Mesenchymal stem cell (in vitro differentiated cells and primary cell): ENCODE measurements around the gene TUSC1.
"Not testable (repeated sequence)": the region's sequence is repeated elsewhere in the genome, so short reads cannot be mapped to it uniquely, and the experiment has no call there.

Source experiments
- DNase-seq: peaks from one replicate; pipeline ENCODE4 v3.0.0-alpha.2; 2013
- H2AFZ ChIP-seq: one replicate; pipeline ENCODE4 v1.6.1; 2013; ENCODE audit warnings: low read depth, mild to moderate bottlenecking, control low read depth, inconsistent platforms, low read length, moderate library complexity
- H2AK5ac ChIP-seq: 2 replicates; pipeline ENCODE4 v1.6.1; 2013; ENCODE audit warnings: low read length, moderate library complexity, mild to moderate bottlenecking, inconsistent platforms; ENCODE audit not compliant: severe bottlenecking
- H2BK120ac ChIP-seq: one replicate; pipeline ENCODE4 v1.6.1; 2013; ENCODE audit warnings: low read depth, mild to moderate bottlenecking, inconsistent platforms, low read length, moderate library complexity
- H2BK12ac ChIP-seq, 2 experiments: one replicate each; pipeline ENCODE4 v1.6.1; 2013; ENCODE audit warnings: inconsistent platforms in 2 of 2, low read length in 2 of 2, mild to moderate bottlenecking in 2 of 2, moderate library complexity in 2 of 2, control low read depth in 1 of 2
- H2BK15ac ChIP-seq: one replicate; pipeline ENCODE4 v1.6.1; 2013; ENCODE audit warnings: mild to moderate bottlenecking, low read depth, inconsistent platforms; ENCODE audit not compliant: poor library complexity, severe bottlenecking
- H2BK5ac ChIP-seq: 2 replicates; pipeline ENCODE4 v1.6.1; 2013; ENCODE audit warnings: low read depth, mild to moderate bottlenecking, low read length, control low read depth, inconsistent platforms; ENCODE audit not compliant: poor library complexity, severe bottlenecking
- H3K14ac ChIP-seq, 2 experiments: one replicate each; pipeline ENCODE4 v1.6.1; 2013; ENCODE audit warnings: inconsistent platforms in 2 of 2, low read length in 2 of 2, control low read depth in 1 of 2, mild to moderate bottlenecking in 1 of 2, moderate library complexity in 1 of 2
- H3K18ac ChIP-seq, 2 experiments: one replicate each; pipeline ENCODE4 v1.6.1; 2013; ENCODE audit warnings: inconsistent platforms in 2 of 2, low read length in 2 of 2, control low read depth in 1 of 2, low read depth in 1 of 2, mild to moderate bottlenecking in 1 of 2
- H3K23ac ChIP-seq, 2 experiments: one replicate each; pipeline ENCODE4 v1.6.1; 2013; ENCODE audit warnings: inconsistent platforms in 2 of 2, low read length in 2 of 2, mild to moderate bottlenecking in 2 of 2, moderate library complexity in 2 of 2, control low read depth in 1 of 2
- H3K27ac ChIP-seq: 2 replicates; pipeline ENCODE4 v1.5.1; 2013; ENCODE audit warnings: mild to moderate bottlenecking, moderate library complexity, low read length, control low read depth, inconsistent platforms; ENCODE audit not compliant: poor library complexity, severe bottlenecking
- H3K27me3 ChIP-seq, 2 experiments: 2 replicates each; pipeline versions ENCODE4 v1.6.1 to v1.7.0; 2013; ENCODE audit warnings: low read length in 2 of 2, mild to moderate bottlenecking in 2 of 2, moderate library complexity in 2 of 2, control low read depth in 1 of 2, inconsistent platforms in 1 of 2; ENCODE audit not compliant: control insufficient read depth in 1 of 2, insufficient read depth in 1 of 2
- H3K36me3 ChIP-seq, 2 experiments: 2 replicates each; pipeline versions ENCODE4 v1.6.1 to v1.7.0; 2013; ENCODE audit warnings: low read length in 2 of 2, control low read depth in 1 of 2, inconsistent platforms in 1 of 2, low read depth in 1 of 2, mild to moderate bottlenecking in 1 of 2; ENCODE audit not compliant: insufficient read depth in 2 of 2, control insufficient read depth in 1 of 2
- H3K4ac ChIP-seq, 2 experiments: one replicate each; pipeline ENCODE4 v1.6.1; 2013; ENCODE audit warnings: inconsistent platforms in 2 of 2, low read length in 2 of 2, mild to moderate bottlenecking in 2 of 2, moderate library complexity in 2 of 2, control low read depth in 1 of 2, low read depth in 1 of 2
- H3K4me1 ChIP-seq: 2 replicates; pipeline ENCODE4 v1.6.1; 2013; ENCODE audit warnings: low read depth, low read length, control low read depth; ENCODE audit not compliant: control insufficient read depth, insufficient read depth
- H3K4me2 ChIP-seq: 2 replicates; pipeline ENCODE4 v1.6.1; 2013; ENCODE audit warnings: low read length, mild to moderate bottlenecking, inconsistent platforms; ENCODE audit not compliant: poor library complexity, severe bottlenecking
- H3K4me3 ChIP-seq, 2 experiments: 2 replicates each; pipeline versions ENCODE4 v1.5.1 to v1.7.0; 2013; ENCODE audit warnings: low read length in 2 of 2, mild to moderate bottlenecking in 2 of 2, control low read depth in 1 of 2, low read depth in 1 of 2; ENCODE audit not compliant: insufficient read depth in 1 of 2
- H3K79me1 ChIP-seq: replicated peaks from 2 replicates; pipeline ENCODE4 v1.6.1; 2013; ENCODE audit warnings: mild to moderate bottlenecking, control low read depth, low read length, inconsistent platforms; ENCODE audit not compliant: poor library complexity, severe bottlenecking
- H3K9ac ChIP-seq: 2 replicates; pipeline ENCODE4 v1.7.0; 2013; ENCODE audit warnings: mild to moderate bottlenecking, low read length, moderate library complexity
- H3K9me3 ChIP-seq: 2 replicates; pipeline ENCODE4 v1.7.0; 2013; ENCODE audit warnings: mild to moderate bottlenecking, low read length; ENCODE audit not compliant: control insufficient read depth
- H4K8ac ChIP-seq: one replicate; pipeline ENCODE4 v1.6.1; 2013; ENCODE audit warnings: inconsistent platforms, mild to moderate bottlenecking, low read length, moderate library complexity
- H4K91ac ChIP-seq: one replicate; pipeline ENCODE4 v1.6.1; 2013; ENCODE audit warnings: mild to moderate bottlenecking, low read length, inconsistent platforms
- WGBS: methylation state at CpG from one replicate; pipeline ENCODE4 v1.1.7; 2013; ENCODE audit warnings: mixed read lengths; 5-methylcytosine and 5-hydroxymethylcytosine counted together

TUSC1 gene

GRCh38 chr9:25700899-25701298, 22.7 kb upstream of the TUSC1 start:
- not testable (repeated sequence) for H3K9ac ChIP-seq, H3K4me3 ChIP-seq, H2AFZ ChIP-seq, H3K4ac ChIP-seq, H3K27me3 ChIP-seq, H3K18ac ChIP-seq, H2AK5ac ChIP-seq, H3K14ac ChIP-seq, H4K8ac ChIP-seq, H3K4me1 ChIP-seq, H3K36me3 ChIP-seq, H2BK15ac ChIP-seq, H3K23ac ChIP-seq, H2BK120ac ChIP-seq, H2BK5ac ChIP-seq, H3K79me1 ChIP-seq, H2BK12ac ChIP-seq, H3K9me3 ChIP-seq, H3K4me2 ChIP-seq, H3K27ac ChIP-seq, H4K91ac ChIP-seq
- peak; percentile 23 for DNase-seq
- WGBS = 39% methylated on average over 2 of the region's 3 CpGs

GRCh38 chr9:25700430-25700829, 22.2 kb upstream of the TUSC1 start:
- no peak for DNase-seq
- no peak overlapping the region for H2BK12ac ChIP-seq
- no peaks in the 10 kb centered on the region for H3K36me3 ChIP-seq
- no peak overlapping the region for H3K27ac ChIP-seq
- H2BK5ac ChIP-seq = no peak overlapping the region
- H3K14ac ChIP-seq = no peak overlapping the region
- no peaks in the 10 kb centered on the region for H3K79me1 ChIP-seq
- H3K4me3 ChIP-seq = no peak overlapping the region
- no peaks in the 10 kb centered on the region for H3K27me3 ChIP-seq
- H2BK120ac ChIP-seq = no peak overlapping the region
- no peaks in the 10 kb centered on the region for H3K9me3 ChIP-seq
- no peak overlapping the region for H2AFZ ChIP-seq
- H3K18ac ChIP-seq = no peak overlapping the region
- H3K23ac ChIP-seq = no peak overlapping the region
- H3K4me1 ChIP-seq = no peaks in the 10 kb centered on the region
- no peak overlapping the region for H3K9ac ChIP-seq
- H2AK5ac ChIP-seq = no peak overlapping the region
- no peak overlapping the region for H3K4ac ChIP-seq
- H4K91ac ChIP-seq = no peak overlapping the region
- no peak overlapping the region for H4K8ac ChIP-seq
- no peak overlapping the region for H2BK15ac ChIP-seq
- no peak overlapping the region for H3K4me2 ChIP-seq

DNA sequence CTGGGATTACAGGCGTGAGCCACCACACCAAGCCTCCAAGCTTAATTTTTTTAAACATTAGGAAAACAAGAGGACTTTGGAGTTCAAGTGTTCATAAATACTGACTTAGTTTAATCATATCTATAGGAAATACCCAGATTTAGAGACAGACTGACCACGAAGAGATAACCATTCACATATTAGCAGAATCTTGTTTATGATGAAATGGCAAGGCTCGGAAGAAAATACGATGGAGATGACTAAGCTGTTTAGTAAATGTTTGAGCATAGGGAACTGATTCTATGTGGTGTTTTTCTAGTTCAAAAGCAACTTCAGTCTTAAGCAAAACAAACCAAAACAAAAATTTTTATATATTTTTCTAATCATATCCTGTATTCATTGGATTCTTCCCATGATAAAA, 13.5 kb upstream of the TUSC1 start:
- H3K18ac ChIP-seq = no peak overlapping the region
- H3K4me1 ChIP-seq = no peaks in the 10 kb centered on the region

DNA sequence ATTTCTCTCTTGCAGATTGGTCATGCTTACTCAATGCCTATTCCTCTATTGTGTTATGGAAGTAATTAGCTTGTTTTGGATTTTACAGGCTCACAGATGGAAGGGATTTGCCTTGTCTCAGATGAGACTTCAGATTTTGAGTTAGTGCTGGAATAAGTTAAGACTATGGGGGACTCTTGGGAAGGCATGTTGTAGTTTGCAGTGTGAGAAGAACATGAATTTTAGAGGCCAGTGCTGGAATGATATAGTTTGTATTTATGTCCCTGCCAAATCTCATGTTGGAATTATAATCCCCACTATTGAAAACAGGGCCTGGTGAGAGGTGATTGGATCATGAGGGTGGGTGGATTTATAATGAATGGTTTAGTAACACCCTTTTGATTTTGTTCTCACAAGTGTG, 6.1 kb upstream of the TUSC1 start:
- no peak overlapping the region for H2BK120ac ChIP-seq
- H3K23ac ChIP-seq = no peak overlapping the region
- H3K18ac ChIP-seq = no peak overlapping the region
- H2BK5ac ChIP-seq = no peak overlapping the region
- H3K9me3 ChIP-seq = peaks cover 10% of the 10 kb centered on the region
- no peak overlapping the region for H2AK5ac ChIP-seq
- no peak overlapping the region for H3K4me2 ChIP-seq
- no peak overlapping the region for H4K91ac ChIP-seq
- H2AFZ ChIP-seq = no peak overlapping the region
- H3K9ac ChIP-seq = no peak overlapping the region
- no peak overlapping the region for H3K4me3 ChIP-seq
- H3K27ac ChIP-seq = no peak overlapping the region
- H4K8ac ChIP-seq = no peak overlapping the region
- no peak overlapping the region for H2BK15ac ChIP-seq
- H3K27me3 ChIP-seq = no peaks in the 10 kb centered on the region
- no peak overlapping the region for H3K4ac ChIP-seq
- no peaks in the 10 kb centered on the region for H3K36me3 ChIP-seq
- no peak overlapping the region for H3K14ac ChIP-seq
- H3K79me1 ChIP-seq = no peaks in the 10 kb centered on the region
- H3K4me1 ChIP-seq = no peaks in the 10 kb centered on the region
- DNase-seq = no peak
- H2BK12ac ChIP-seq = no peak overlapping the region

More for the DNA sequence above, 13.5 kb upstream of the TUSC1 start:
- Histone ChIP-seq H3K27ac (no peak overlapping the region), H3K9me3 (no peaks in the 10 kb centered on the region), H2AFZ (no peak overlapping the region), H3K79me1 (no peaks in the 10 kb centered on the region), H4K91ac (no peak overlapping the region), H4K8ac (no peak overlapping the region), H3K9ac (no peak overlapping the region), H3K23ac (no peak overlapping the region), H3K4ac (no peak overlapping the region), H2BK120ac (no peak overlapping the region), H3K4me3 (no peak overlapping the region), H2BK15ac (no peak overlapping the region), H2BK12ac (no peak overlapping the region), H3K27me3 (no peaks in the 10 kb centered on the region), H3K14ac (no peak overlapping the region), H2AK5ac (no peak overlapping the region), H2BK5ac (no peak overlapping the region), H3K36me3 (no peaks in the 10 kb centered on the region), H3K4me2 (no peak overlapping the region)
- peak; percentile 48 for DNase-seq
- WGBS = no CpG with 5 or more reads among the region's 4 CpGs
